Upper lobe of right lung (tissue), 1 donor: Measurements from ENCODE around the gene FCRL6. TPM values are rescaled to one million over a fixed set of nuclear protein-coding genes. Genes with fewer than 3 reads are reported as not detected.

Source experiments
- ATAC-seq: fragments of 200-7000 bp; cut with Tn5 transposase; one replicate; pipeline ENCODE4 v1.9.1; 2020; ENCODE audit warnings: mild to moderate bottlenecking, moderate library complexity
- DNase-seq: peaks from one replicate; pipeline ENCODE4 v3.0.0-alpha.2; 2020
- H3K27ac ChIP-seq: fragments of 200-600 bp; one replicate; pipeline ENCODE4 v1.8.0; 2022
- H3K27me3 ChIP-seq: fragments of 200-600 bp; one replicate; pipeline ENCODE4 v1.8.0; 2022; ENCODE audit warnings: mild to moderate bottlenecking
- H3K36me3 ChIP-seq: fragments of 200-600 bp; one replicate; pipeline ENCODE4 v1.8.0; 2022
- H3K4me1 ChIP-seq: fragments of 200-600 bp; one replicate; pipeline ENCODE4 v1.8.0; 2022
- H3K4me3 ChIP-seq: fragments of 200-600 bp; one replicate; pipeline ENCODE4 v1.8.0; 2022; ENCODE audit warnings: mild to moderate bottlenecking
- H3K9me3 ChIP-seq: fragments of 200-600 bp; one replicate; pipeline ENCODE4 v1.8.0; 2022
- intact Hi-C: fragments of 100-400 bp; cut with DNase I; formaldehyde crosslinking; loops from one replicate; pipeline ENCODE4 v1.11.0; 2022
- total RNA-seq: library from RNA; stranded (reverse); fragmentation: NEBNext Ultra II Directional; extraction: Animal tissue kit (Norgen Biotek cat#: 25700); gene quantifications from one replicate; pipeline ENCODE4 v1.2.1, GENCODE V29; 2021
- TF ChIP-seq, protein P1 (sequence below): fragments of 200-600 bp; IDR thresholded peaks from one replicate; pipeline ENCODE4 v1.8.0; 2022; ENCODE audit warnings: antibody characterized with exemption
- donor health status: DM: no; HTN: yes; CAD: no; lungs with severe emphysema.

FCRL6 gene
- total RNA-seq, 1 donor from 2014 or later: 3.2 TPM

DNA sequence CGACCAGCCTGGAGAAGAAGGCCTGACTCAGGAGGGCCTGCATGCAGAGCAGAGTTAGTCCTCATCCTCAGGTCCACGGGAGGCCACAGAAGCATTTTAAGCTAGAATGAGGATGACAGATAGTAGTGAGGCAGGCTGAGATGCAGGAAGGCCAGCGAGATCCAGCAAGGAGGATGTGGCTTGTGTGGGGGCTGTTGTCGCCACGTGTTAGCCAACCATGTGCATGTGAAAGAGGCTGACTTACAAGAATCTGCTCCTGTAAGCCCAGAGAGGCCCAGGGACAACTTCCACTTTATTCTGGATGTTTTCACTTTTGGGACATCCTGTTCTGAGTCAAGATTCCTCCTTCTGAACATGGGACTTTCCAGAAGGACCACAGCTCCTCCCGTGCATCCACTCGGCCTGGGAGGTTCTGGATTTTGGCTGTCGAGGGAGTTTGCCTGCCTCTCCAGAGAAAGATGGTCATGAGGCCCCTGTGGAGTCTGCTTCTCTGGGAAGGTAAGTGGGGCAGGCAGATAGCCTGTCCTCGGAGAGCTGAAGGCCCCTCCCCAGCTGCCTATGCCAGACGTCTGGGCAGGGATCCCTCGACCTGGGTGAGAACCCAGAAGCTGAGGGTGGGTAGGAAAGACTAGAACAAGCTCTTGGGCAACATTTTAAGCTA lies 24.4 kb downstream of the FCRL6 start, which contains the start of gene SLAMF8:
TSS of gene SLAMF8 (plus strand) at position 433 of the 661 bp plus-strand sequence. CDS start at position 459, 26 bp downstream.
- no peaks in the 10 kb centered on the region for H3K27me3 ChIP-seq
- no peaks in the 10 kb centered on the region for H3K36me3 ChIP-seq
- DNase-seq: peak; percentile 74
- H3K9me3 ChIP-seq: no peaks in the 10 kb centered on the region
- ATAC-seq: peak; percentile 78
- peak within 1 kb of the TSS; percentile 32 for H3K27ac ChIP-seq
- intact Hi-C loops: no loop called here
- peaks cover 26% of the 10 kb centered on the region for H3K4me1 ChIP-seq
- TF ChIP-seq, protein P1, sequence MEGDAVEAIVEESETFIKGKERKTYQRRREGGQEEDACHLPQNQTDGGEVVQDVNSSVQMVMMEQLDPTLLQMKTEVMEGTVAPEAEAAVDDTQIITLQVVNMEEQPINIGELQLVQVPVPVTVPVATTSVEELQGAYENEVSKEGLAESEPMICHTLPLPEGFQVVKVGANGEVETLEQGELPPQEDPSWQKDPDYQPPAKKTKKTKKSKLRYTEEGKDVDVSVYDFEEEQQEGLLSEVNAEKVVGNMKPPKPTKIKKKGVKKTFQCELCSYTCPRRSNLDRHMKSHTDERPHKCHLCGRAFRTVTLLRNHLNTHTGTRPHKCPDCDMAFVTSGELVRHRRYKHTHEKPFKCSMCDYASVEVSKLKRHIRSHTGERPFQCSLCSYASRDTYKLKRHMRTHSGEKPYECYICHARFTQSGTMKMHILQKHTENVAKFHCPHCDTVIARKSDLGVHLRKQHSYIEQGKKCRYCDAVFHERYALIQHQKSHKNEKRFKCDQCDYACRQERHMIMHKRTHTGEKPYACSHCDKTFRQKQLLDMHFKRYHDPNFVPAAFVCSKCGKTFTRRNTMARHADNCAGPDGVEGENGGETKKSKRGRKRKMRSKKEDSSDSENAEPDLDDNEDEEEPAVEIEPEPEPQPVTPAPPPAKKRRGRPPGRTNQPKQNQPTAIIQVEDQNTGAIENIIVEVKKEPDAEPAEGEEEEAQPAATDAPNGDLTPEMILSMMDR: no peak
- peak within 1 kb of the TSS; percentile 37 for H3K4me3 ChIP-seq

DNA sequence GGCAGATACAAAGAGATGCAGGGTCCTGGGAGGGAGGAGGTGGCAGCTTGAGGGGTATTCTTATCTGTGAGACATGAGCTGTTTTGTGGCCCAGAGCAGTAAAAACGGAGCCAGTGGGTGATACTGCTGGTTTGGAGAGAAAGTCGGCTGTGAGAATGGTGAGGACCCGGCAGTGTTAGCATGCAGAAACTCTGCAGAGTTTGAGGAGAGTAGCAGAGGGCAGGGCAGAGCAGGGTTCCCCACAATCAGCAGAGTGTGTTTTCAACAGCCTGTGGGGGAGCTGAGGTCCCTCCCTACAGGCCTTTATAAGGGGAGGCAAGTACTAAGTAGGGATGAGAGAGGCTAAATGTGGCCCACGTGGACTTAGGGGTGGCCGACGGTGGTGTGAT lies 24.9 kb downstream of the FCRL6 start:
- TF ChIP-seq, protein P1: no peak
- Histone ChIP-seq H3K9me3 (no peaks in the 10 kb centered on the region), H3K4me1 (peaks cover 29% of the 10 kb centered on the region), H3K4me3 (peak overlapping the region; percentile 37), H3K27me3 (no peaks in the 10 kb centered on the region), H3K27ac (peak overlapping the region; percentile 32), H3K36me3 (no peaks in the 10 kb centered on the region)
- ATAC-seq (no peak), DNase-seq (no peak)
- intact Hi-C loops: no loop called here

DNA sequence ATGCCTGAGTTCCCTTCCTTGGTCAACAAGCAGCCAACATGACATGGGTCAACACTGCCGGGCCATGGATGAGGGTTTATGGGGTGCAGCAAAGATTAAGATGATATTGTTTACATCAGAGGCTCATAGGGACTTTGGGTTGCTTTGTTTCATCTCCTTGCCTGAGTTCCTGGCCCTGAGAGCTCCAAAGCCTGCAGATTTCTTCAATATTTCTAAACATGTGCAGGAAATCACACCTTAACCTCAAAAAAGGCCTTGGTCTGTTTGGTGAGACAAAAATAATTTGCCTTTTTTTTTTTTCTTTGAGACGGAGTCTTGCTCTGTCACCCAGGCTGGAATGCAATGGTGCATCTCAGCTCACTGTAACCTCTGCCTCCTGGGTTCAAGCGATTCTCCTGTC lies 25.4 kb downstream of the FCRL6 start:
- Histone ChIP-seq H3K27me3 (no peaks in the 10 kb centered on the region), H3K27ac (peak overlapping the region; percentile 32), H3K4me3 (peak overlapping the region; percentile 37), H3K36me3 (no peaks in the 10 kb centered on the region), H3K4me1 (peaks cover 29% of the 10 kb centered on the region), H3K9me3 (no peaks in the 10 kb centered on the region)
- DNase-seq: no peak
- ATAC-seq: no peak
- intact Hi-C loops: no loop called here
- TF ChIP-seq, protein P1: no peak

DNA sequence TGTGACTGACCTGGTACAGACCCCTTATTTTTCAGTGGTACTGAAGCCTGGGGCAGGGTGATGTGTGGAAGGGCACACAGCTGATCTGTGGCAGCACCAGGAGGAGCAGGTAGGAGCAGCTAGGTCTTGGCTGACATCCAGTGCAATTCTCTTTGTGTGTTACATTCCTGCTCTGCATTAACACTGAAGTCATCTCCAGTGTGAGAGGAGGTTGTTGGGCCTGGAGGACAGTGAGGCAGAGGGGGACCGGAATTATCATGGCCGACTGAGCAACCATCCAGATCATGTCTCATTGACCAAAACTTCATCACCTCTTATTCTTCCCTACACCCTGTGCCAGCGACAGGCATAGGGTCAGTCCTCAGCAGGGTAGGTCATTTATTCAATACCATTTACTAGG lies 26.0 kb downstream of the FCRL6 start:
- no peak overlapping the region for H3K27ac ChIP-seq
- TF ChIP-seq, protein P1: no peak
- no peaks in the 10 kb centered on the region for H3K9me3 ChIP-seq
- ATAC-seq: no peak
- no peaks in the 10 kb centered on the region for H3K27me3 ChIP-seq
- peaks cover 4% of the 10 kb centered on the region for H3K36me3 ChIP-seq
- DNase-seq: no peak
- peak overlapping the region; percentile 37 for H3K4me3 ChIP-seq
- intact Hi-C loops: no loop called here
- peaks cover 29% of the 10 kb centered on the region for H3K4me1 ChIP-seq

DNA sequence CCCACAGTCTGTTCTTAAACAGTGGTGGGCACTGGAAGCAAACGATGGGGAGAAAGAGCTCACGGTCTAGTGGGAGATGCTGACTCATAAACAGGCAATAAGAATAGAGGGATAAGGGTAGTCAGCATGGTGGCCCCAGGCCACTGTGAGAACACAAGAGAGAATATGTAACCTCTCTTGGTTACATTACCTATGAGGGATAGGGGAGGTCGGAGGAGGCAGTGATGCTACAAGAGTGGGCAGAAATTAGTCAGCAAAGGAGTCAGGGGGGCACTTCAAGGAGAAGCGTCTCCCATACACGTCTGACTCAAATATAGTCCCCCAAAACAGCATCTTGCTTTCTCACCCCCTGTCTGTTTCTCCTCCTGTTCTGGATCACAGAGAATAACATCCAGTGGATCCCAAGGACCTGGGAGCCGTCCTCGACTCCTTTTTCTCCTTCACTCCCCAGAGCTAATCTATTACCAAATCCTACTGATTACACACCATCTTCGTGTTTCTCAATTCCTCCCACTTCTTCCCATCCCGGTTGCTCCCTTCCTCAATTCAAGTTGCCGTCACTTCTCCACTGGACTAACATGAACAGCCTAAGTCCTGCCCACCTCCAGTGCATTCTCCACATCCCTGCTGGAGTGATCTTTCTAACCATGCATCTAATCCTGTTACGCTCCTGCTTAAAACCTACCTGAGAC lies 26.6 kb downstream of the FCRL6 start:
- H3K36me3 ChIP-seq: peaks cover 8% of the 10 kb centered on the region
- H3K4me3 ChIP-seq: peak overlapping the region; percentile 37
- H3K9me3 ChIP-seq: no peaks in the 10 kb centered on the region
- intact Hi-C loops: no loop called here
- no peak overlapping the region for H3K27ac ChIP-seq
- DNase-seq (no peak), ATAC-seq (peak; percentile 37)
- no peaks in the 10 kb centered on the region for H3K27me3 ChIP-seq
- H3K4me1 ChIP-seq: peaks cover 29% of the 10 kb centered on the region
- TF ChIP-seq, protein P1: no peak
